Adrenal gland (tissue), 12 donors: ENCODE measurements around the gene HAVCR2. TPM values are rescaled to one million over a fixed set of nuclear protein-coding genes. Genes with fewer than 3 reads are reported as not detected.

ENCODE experiments used
- DNase-seq, 7 donors: peaks; one replicate each; pipeline ENCODE4 v3.0.0-alpha.2; 2019 to 2020
- H3K27ac ChIP-seq, 5 donors: fragments of 200-600 bp; sonication (generic) in 4 of 5; 1 replicate in 3 of 5; 2 replicates in 2 of 5; pipeline versions ENCODE4 v1.5.1 to v1.8.0; 2016 to 2020; ENCODE audit warnings: mild to moderate bottlenecking in 1 of 5
- H3K27me3 ChIP-seq: fragments of 200-600 bp; 2 replicates; pipeline ENCODE4 v1.8.0; 2021
- H3K36me3 ChIP-seq, 2 donors: fragments of 200-600 bp; replicated peaks in 1 of 2; 1 replicate in 1 of 2; 2 replicates in 1 of 2; pipeline versions ENCODE4 v1.5.1 to v1.8.0; 2018 to 2022
- H3K4me1 ChIP-seq, 2 donors: fragments of 200-600 bp; replicated peaks in 1 of 2; 1 replicate in 1 of 2; 2 replicates in 1 of 2; pipeline versions ENCODE4 v1.5.1 to v1.8.0; 2018 to 2021
- H3K4me3 ChIP-seq, 4 donors: fragments of 200-600 bp; sonication (generic) in 3 of 4; one replicate each; pipeline ENCODE4 v1.5.1; 2016 to 2018
- H3K9me3 ChIP-seq, 3 donors: fragments of 200-600 bp; sonication (generic) in 1 of 3; replicated peaks in 1 of 3; 1 replicate in 2 of 3; 2 replicates in 1 of 3; pipeline versions ENCODE4 v1.5.1 to v1.8.0; 2016 to 2021
- POLR2A ChIP-seq, 2 donors: fragments of 450-650 bp; IDR thresholded peaks; one replicate each; pipeline ENCODE4 v1.6.1; 2017; ENCODE audit warnings: antibody characterized with exemption in 2 of 2, mild to moderate bottlenecking in 2 of 2, moderate library complexity in 1 of 2
- WGBS, 4 donors: extraction: QIAGEN DNeasy Blood & Tissue Kit in 2 of 4; methylation state at CpG; one replicate each; pipeline versions ENCODE4 v1.1.5 to v1.1.7; 2013 to 2017; 5-methylcytosine and 5-hydroxymethylcytosine counted together
- intact Hi-C, 2 donors: fragments of 100-400 bp; cut with DNase I; formaldehyde crosslinking; loops; one replicate each; pipeline versions ENCODE4 v1.14.1 to v1.15.0; 2022 to 2023
- polyA plus RNA-seq, 3 donors: library from polyadenylated mRNA; stranded (reverse); fragments of 200-250 nt in 2 of 3; fragments of 350-450 nt in 1 of 3; fragmentation: Illumina TruSeq in 1 of 3; extraction: RNeasy Lipid Tissue Mini Kit (QIAGEN cat#74804) in 1 of 3; gene quantifications; one replicate each; pipeline ENCODE4 v1.2.3, GENCODE V29; 2013 to 2014
- total RNA-seq, 9 donors: library from RNA; depleted of rRNA in 4 of 9; stranded (reverse); fragments of >200 nt in 4 of 9; fragments of 120-200 nt in 1 of 9; fragmentation: NEBNext Ultra II Directional in 1 of 9; extraction: Animal tissue kit (Norgen Biotek cat#: 25700) in 1 of 9; gene quantifications; one replicate each; pipeline versions ENCODE4 v1.1.0 to v1.2.4, GENCODE V29; 2013 to 2023
- TF ChIP-seq, protein P1 (sequence below), 6 experiments: fragments of 450-650 bp in 4 of 6; fragments of 200-600 bp in 2 of 6; sonication (generic) in 1 of 6; IDR thresholded peaks; 1 replicate in 5 of 6; 2 replicates in 1 of 6; pipeline versions ENCODE4 v1.5.1 to v1.8.0; 2016 to 2021; ENCODE audit warnings: antibody characterized with exemption in 6 of 6, mild to moderate bottlenecking in 2 of 6, moderate library complexity in 1 of 6
- donor health status: healthy with polysubstance abuse.
- donor health status: Bipolar disorder and iron deficiency.
- donor health status: DM: yes; HTN: yes; CAD: no.
- donor health status: DM: no; HTN: no; CAD: no.
- donor health status: DM: no; HTN: no; CAD: no.
- donor health status: DM: yes; HTN: yes; CAD: no.

HAVCR2 gene
- total and polyA plus RNA-seq, 12 donors: 2.4 to 48.6 (median 11.8) TPM

DNA sequence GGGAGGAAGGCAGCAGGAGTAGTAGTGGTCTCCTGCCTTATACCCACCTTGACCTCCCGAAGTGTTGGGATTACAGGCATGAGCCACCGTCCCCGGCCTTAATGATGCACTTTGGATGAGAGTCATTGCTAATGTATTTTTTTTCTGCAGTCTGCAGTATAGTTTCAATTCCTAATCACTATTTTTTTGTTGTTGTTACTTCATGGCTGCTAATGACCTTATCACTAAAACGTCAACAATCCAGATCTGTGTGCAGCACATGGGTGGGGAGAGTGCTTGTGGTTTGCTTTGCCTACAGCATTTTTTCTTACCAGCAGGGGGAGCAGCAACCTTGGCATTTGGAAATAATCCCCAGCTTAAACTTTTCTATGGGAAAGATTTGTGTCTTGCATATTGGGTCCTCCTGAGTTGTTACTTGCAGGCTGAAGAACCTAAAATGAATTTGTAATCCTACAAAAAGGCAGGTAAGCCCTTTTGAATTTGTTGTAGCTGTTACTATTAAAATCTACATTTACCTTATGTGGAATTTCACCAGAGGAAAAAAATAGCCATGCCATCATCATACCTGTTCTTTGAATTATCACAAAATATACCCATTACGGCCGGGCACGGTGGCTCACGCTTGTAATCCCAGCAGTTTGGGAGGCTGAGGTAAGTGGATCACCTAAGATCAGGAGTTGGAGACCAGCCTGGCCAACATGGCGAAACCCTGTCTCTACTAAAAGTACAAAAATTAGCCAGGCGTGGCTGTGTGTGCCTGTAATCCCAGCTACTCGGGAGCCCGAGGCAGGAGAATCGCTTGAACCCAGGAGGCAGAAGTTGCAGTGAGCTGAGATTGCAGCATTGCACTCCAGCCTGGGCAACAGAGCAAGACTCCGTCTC, 40.1 kb upstream of the HAVCR2 start:
- TF ChIP-seq POLR2A (IDR thresholded peaks at IDR 0.05): no peak
- TF ChIP-seq, protein P1, sequence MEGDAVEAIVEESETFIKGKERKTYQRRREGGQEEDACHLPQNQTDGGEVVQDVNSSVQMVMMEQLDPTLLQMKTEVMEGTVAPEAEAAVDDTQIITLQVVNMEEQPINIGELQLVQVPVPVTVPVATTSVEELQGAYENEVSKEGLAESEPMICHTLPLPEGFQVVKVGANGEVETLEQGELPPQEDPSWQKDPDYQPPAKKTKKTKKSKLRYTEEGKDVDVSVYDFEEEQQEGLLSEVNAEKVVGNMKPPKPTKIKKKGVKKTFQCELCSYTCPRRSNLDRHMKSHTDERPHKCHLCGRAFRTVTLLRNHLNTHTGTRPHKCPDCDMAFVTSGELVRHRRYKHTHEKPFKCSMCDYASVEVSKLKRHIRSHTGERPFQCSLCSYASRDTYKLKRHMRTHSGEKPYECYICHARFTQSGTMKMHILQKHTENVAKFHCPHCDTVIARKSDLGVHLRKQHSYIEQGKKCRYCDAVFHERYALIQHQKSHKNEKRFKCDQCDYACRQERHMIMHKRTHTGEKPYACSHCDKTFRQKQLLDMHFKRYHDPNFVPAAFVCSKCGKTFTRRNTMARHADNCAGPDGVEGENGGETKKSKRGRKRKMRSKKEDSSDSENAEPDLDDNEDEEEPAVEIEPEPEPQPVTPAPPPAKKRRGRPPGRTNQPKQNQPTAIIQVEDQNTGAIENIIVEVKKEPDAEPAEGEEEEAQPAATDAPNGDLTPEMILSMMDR (IDR thresholded peaks at IDR 0.05): peak; percentile 74 to 88 (median 80)
- peak; percentile 62 to 88 (median 72) for DNase-seq
- peaks cover 0 to 5% of the 10 kb centered on the region in 2 donors for H3K4me1 ChIP-seq
- H3K27me3 ChIP-seq: no peaks in the 10 kb centered on the region
- 57 to 70% (median 65%) methylated on average over 14 of the region's 14 CpGs for WGBS, 4 donors
- no peak overlapping the region for H3K4me3 ChIP-seq
- intact Hi-C loops: no loop called here
- H3K9me3 ChIP-seq: no peaks in the 10 kb centered on the region
- no peaks in the 10 kb centered on the region for H3K36me3 ChIP-seq
- no peak overlapping the region for H3K27ac ChIP-seq

DNA sequence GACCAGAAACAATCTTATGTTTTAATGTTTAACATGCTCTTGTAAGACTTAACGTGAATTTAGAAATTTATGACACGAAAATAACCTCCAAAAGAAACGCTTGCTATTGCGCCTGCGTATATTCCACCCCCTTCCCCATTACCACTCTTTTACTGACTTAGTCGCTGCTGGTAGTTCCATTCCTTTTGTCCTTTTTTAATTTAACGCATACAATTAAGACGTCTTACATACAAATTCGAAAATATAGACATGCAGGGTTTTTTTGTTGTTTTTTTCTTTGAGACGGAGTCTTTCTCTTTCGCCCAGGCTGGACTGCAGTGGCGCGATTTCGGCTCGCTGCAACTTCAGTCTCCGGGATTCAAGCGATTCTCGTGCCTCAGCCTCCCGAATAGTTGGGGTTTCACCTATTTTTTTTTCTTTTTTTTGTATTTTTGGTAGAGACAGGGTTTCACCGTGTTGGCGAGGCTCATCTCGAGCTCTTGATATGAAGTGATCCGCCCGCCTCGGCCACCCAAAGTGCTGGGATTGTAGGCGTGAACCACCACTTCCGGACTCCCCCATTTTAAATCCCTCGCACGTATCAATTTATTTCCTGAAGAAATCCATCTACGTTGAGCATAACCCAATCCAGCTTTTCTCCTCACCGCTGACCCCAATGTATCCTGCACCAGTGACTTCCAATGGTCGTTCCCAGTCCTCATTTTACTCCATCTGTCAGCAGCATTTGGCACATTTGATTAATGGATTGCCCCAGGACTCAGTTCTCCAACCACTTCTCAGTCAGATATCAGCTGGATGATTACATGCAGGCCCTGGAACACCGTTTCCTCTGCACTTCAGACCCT, 34.5 kb upstream of the HAVCR2 start:
- TF ChIP-seq, protein P1 (IDR thresholded peaks at IDR 0.05): no peak
- no peak for TF ChIP-seq POLR2A (IDR thresholded peaks at IDR 0.05)
- Histone ChIP-seq H3K4me3 (peak overlapping the region in 3 of 4 donors; percentile 57 to 91 (median 82)), H3K9me3 (no peaks in the 10 kb centered on the region), H3K4me1 (peaks cover 7 to 12% of the 10 kb centered on the region in 2 donors), H3K36me3 (no peaks in the 10 kb centered on the region), H3K27ac (peak overlapping the region; percentile 81 to 97 (median 93)), H3K27me3 (no peaks in the 10 kb centered on the region)
- intact Hi-C loops: no loop called here
- 7 to 25% (median 10%) methylated on average over 33 of the region's 33 CpGs for WGBS, 4 donors
- peak; percentile 36 to 79 (median 48) for DNase-seq

DNA sequence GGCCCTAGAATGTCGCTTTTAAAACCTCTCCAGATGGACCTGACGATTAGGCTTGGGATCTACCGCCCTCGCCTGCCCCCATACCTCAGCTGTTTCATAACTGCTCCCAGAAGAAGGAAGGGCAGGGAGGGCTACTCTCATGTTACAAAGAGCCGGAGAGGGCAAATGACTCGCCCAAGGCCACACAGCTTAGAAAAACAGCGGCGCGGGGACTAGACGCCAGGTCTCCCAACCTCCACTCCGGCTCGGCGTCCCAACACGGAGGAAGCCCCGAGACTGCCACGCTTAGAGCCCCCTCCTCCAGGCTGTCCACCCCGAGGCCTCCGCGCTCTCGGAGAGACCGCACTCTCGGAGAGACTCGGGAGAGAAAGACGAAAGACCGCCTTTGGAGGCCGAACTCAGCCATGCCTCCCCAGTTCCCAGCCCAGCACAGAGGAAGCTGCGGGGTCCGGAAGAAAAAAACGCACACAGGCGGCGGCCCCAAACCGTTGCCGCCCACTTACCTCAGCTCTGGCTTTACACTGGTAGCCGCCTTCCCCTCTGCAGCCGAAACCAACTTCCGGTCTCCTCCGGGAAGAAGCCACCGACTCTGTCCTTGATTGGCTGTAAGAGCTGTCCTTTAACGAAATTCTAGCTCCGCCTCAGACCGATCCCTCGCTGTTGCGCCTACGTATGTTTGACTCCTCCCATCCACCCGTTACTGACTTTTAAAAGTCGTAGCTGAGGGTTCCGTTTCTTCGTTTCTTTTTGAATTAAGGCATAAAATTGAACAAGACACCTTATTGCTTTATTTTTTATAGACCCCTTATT, 33.7 kb upstream of the HAVCR2 start, which contains the start of gene MED7:
Gene MED7 (minus strand): TSS at position 549 of the 810 bp plus-strand sequence. CDS start 3,434 bp downstream, outside the sequence.
- Histone ChIP-seq H3K4me3 (peak within 1 kb of the TSS; percentile 57 to 91 (median 70)), H3K36me3 (peaks cover 0 to 6% of the 10 kb centered on the region in 2 donors), H3K9me3 (no peaks in the 10 kb centered on the region), H3K27ac (peak within 1 kb of the TSS; percentile 81 to 97 (median 93)), H3K27me3 (no peaks in the 10 kb centered on the region), H3K4me1 (peaks cover 7 to 11% of the 10 kb centered on the region in 2 donors)
- intact Hi-C loops: no loop called here
- peak; percentile 95 to 98 (median 97) for DNase-seq
- WGBS, 4 donors: 0 to 1% (median 1%) methylated on average over 29 to 48 of the region's 48 CpGs
- TF ChIP-seq, protein P1 (IDR thresholded peaks at IDR 0.05): no peak
- peak; percentile 78 to 94 for TF ChIP-seq POLR2A (IDR thresholded peaks at IDR 0.05)
